ENCODE measurements around the gene CELA3B.
A peak's percentile ranks its signal among the peaks of the same experiment; 100 is the strongest.
"Not testable (repeated sequence)": the region's sequence is repeated elsewhere in the genome, so short reads cannot be mapped to it uniquely, and the experiment has no call there.

Gene CELA3B

DNA sequence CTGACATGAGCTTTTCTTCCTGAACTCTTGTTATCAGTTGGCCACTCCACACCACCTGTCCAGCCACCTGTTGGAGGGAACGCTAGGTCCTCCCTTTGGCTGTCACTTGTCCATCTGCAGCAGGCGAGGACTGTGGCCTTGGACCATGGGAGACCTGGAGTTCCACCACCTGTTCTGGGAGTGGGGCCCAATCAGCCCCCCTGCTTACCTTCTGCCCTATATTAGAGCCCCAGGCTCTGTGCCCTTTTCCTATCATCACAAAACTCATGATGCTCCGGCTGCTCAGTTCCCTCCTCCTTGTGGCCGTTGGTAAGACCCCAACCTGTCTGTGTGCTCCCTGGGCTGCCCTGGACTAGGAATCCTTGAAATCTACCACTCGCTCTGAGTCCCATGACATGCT is 24.6 kb downstream of the CELA3B start, which contains the start of gene CELA3A:
Gene CELA3A (plus strand): TSS at position 249 of the 400 bp plus-strand sequence. CDS start 18 bp downstream, at position 267.
- Histone ChIP-seq H3K4me3 (ENCODE audit: low read length) (no peak within 1 kb of the TSS), H3K9ac (ENCODE audit: low read length) (no peak within 1 kb of the TSS), H3K36me3 (ENCODE audit: control insufficient read depth, insufficient read depth, low read length, severe bottlenecking) (no peaks in the 10 kb centered on the region), H3K27me3 (replicated peaks; ENCODE audit: control insufficient read depth, insufficient read depth, low read length) (peaks cover 4% of the 10 kb centered on the region), H3K4me1 (ENCODE audit: control insufficient read depth, insufficient read depth, low read length) (no peaks in the 10 kb centered on the region), H3K9me3 (ENCODE audit: control insufficient read depth, low read length) (no peaks in the 10 kb centered on the region)
- DNase-seq (ENCODE audit: low read depth) = no peak

DNA sequence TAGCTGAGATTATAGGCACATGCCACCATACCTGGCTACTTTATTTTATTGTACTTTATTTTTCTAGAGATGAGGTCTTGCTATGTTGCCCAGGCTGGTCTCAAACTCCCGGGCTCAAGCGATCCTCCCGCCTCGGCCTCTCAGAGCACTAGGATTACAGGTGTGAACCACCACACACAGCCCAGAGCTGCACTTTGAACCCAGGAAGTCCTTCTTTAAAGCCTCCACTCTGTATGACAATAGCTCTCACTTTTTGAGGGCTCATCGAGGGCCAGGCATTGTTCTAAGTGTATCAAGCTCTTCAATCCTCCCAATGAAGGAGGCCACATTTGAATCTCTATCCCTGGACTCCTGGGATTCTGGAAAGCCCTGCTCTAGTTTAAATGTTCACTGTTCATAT is 25.6 kb downstream of the CELA3B start:
- H3K4me3 ChIP-seq (ENCODE audit: low read length); H3K36me3 ChIP-seq (ENCODE audit: control insufficient read depth, insufficient read depth, low read length, severe bottlenecking); DNase-seq (ENCODE audit: low read depth); H3K27me3 ChIP-seq (replicated peaks; ENCODE audit: control insufficient read depth, insufficient read depth, low read length); H3K9ac ChIP-seq (ENCODE audit: low read length); H3K9me3 ChIP-seq (ENCODE audit: control insufficient read depth, low read length); H3K4me1 ChIP-seq (ENCODE audit: control insufficient read depth, insufficient read depth, low read length): not testable (repeated sequence)

DNA sequence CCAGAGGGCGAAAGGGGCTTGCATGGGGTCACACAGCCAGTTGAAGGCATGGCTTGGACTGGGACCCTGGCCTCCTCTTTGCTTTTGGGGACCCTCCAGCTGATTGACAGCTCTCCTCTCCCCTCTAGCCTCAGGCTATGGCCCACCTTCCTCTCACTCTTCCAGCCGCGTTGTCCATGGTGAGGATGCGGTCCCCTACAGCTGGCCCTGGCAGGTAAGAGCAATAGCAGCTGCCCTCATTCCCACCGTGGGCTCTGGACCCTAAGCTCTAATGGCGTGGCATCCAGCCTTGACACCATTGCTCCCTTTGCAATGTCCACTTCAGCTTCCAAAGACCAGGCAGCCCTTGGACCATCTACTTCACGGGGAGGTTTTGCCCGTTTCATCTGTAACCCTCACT is 26.1 kb downstream of the CELA3B start:
- H3K9me3 ChIP-seq (ENCODE audit: control insufficient read depth, low read length); H3K4me3 ChIP-seq (ENCODE audit: low read length); H3K27me3 ChIP-seq (replicated peaks; ENCODE audit: control insufficient read depth, insufficient read depth, low read length); H3K4me1 ChIP-seq (ENCODE audit: control insufficient read depth, insufficient read depth, low read length); H3K36me3 ChIP-seq (ENCODE audit: control insufficient read depth, insufficient read depth, low read length, severe bottlenecking); DNase-seq (ENCODE audit: low read depth); H3K9ac ChIP-seq (ENCODE audit: low read length): not testable (repeated sequence)

DNA sequence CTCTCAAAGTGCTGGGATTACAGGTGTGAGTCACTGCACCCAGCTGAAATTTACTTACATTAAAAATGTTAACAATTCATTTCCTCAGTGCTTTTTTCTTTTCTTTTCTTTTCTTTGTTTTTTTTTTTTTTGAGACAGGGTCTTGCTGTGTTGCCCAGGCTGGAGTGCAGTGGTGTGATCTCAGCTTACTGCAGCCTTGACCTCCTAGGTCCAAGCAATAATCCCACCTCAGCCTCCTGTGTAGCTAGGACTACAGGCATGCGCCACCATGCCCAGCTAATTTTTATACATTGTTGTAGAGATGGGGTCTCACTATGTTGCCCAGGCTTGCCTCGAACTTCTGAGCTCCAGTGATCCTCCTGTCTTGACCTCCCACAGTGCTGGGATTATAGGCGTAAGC is 27.1 kb downstream of the CELA3B start:
- not testable (repeated sequence) for H3K36me3 ChIP-seq (ENCODE audit: control insufficient read depth, insufficient read depth, low read length, severe bottlenecking); H3K4me1 ChIP-seq (ENCODE audit: control insufficient read depth, insufficient read depth, low read length); H3K9me3 ChIP-seq (ENCODE audit: control insufficient read depth, low read length); DNase-seq (ENCODE audit: low read depth); H3K4me3 ChIP-seq (ENCODE audit: low read length); H3K27me3 ChIP-seq (replicated peaks; ENCODE audit: control insufficient read depth, insufficient read depth, low read length); H3K9ac ChIP-seq (ENCODE audit: low read length)

DNA sequence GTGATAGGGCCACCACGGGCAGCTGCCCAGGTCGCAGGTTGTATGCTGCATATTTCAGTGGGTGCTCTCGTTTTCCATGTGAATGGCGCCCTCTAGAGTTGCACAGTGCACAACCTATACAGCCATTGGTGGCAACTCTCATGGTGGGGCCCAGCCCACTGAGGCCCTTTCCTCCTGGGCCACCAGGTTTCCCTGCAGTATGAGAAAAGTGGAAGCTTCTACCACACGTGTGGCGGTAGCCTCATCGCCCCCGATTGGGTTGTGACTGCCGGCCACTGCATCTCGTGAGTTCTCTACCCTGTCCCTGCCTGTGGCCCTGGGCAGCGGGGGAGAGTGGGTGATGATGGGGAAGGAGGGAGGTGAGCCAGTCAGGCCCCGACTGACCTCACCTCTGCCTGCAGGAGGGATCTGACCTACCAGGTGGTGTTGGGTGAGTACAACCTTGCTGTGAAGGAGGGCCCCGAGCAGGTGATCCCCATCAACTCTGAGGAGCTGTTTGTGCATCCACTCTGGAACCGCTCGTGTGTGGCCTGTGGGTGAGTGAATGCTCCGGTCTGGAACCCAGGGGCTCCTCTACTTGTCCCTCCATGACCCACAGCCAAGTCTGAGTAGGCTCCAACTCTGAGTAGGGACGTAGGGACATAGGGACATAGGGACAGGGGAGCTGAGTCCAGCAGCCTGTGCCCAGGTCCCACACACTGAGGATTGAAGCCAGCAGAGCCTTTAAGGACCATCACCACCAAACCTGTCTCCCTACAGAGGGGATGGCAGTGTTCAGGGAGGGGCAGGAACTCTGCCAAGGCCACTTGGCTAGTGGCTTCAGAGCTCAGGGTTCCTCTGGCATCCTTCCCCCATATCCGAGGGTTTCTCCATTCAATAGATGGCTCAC is 28.7 kb downstream of the CELA3B start:
- H3K9me3 ChIP-seq (ENCODE audit: control insufficient read depth, low read length); H3K9ac ChIP-seq (ENCODE audit: low read length); H3K36me3 ChIP-seq (ENCODE audit: control insufficient read depth, insufficient read depth, low read length, severe bottlenecking); H3K27me3 ChIP-seq (replicated peaks; ENCODE audit: control insufficient read depth, insufficient read depth, low read length); H3K4me3 ChIP-seq (ENCODE audit: low read length); H3K4me1 ChIP-seq (ENCODE audit: control insufficient read depth, insufficient read depth, low read length): not testable (repeated sequence)
- DNase-seq (ENCODE audit: low read depth) = peak; percentile 46

DNA sequence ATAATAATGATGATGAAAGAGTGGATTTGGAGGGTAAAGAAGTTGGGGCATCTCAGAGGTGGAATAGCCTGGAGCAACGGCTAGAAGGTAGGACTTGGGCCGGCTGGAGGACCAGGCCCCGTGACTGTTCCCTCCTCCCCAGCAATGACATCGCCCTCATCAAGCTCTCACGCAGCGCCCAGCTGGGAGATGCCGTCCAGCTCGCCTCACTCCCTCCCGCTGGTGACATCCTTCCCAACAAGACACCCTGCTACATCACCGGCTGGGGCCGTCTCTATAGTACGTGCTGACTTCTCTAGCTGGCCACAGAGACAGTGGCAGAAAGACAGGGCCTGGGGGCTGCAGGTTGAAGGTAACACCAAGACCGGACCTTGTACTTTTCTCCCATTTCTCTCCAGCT is 29.9 kb downstream of the CELA3B start:
- H3K9ac ChIP-seq (ENCODE audit: low read length); H3K9me3 ChIP-seq (ENCODE audit: control insufficient read depth, low read length); DNase-seq (ENCODE audit: low read depth); H3K4me1 ChIP-seq (ENCODE audit: control insufficient read depth, insufficient read depth, low read length); H3K36me3 ChIP-seq (ENCODE audit: control insufficient read depth, insufficient read depth, low read length, severe bottlenecking); H3K4me3 ChIP-seq (ENCODE audit: low read length); H3K27me3 ChIP-seq (replicated peaks; ENCODE audit: control insufficient read depth, insufficient read depth, low read length): not testable (repeated sequence)

DNA sequence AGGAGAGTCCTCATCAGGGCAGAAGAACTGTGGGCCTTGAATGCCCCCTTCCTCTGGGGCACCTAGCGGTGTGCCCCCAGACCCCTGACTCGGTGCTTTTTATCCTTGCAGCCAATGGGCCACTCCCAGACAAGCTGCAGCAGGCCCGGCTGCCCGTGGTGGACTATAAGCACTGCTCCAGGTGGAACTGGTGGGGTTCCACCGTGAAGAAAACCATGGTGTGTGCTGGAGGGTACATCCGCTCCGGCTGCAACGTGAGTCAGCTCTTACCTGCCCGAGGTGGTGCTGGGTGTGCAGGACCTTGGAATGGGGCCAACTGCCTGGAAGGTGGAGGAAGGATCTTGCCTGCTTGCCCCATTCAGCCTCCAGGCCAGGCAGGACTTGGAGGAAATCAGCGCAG is 30.4 kb downstream of the CELA3B start:
- not testable (repeated sequence) for H3K9me3 ChIP-seq (ENCODE audit: control insufficient read depth, low read length); H3K9ac ChIP-seq (ENCODE audit: low read length); DNase-seq (ENCODE audit: low read depth); H3K27me3 ChIP-seq (replicated peaks; ENCODE audit: control insufficient read depth, insufficient read depth, low read length); H3K36me3 ChIP-seq (ENCODE audit: control insufficient read depth, insufficient read depth, low read length, severe bottlenecking); H3K4me1 ChIP-seq (ENCODE audit: control insufficient read depth, insufficient read depth, low read length); H3K4me3 ChIP-seq (ENCODE audit: low read length)

DNA sequence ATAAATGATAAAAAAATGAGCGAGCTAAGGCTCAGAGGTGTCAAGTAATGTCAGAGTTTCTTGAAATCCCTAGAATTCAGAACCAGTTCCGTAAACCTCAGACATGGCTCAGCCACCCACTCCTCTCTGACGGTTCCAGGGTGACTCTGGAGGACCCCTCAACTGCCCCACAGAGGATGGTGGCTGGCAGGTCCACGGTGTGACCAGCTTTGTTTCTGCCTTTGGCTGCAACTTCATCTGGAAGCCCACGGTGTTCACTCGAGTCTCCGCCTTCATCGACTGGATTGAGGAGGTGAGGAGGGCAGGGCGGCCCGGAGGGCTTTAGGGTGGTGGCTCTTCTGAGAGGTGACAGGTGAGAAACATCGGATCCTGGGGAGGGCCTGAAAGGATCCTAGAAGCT is 32.7 kb downstream of the CELA3B start:
- H3K4me1 ChIP-seq (ENCODE audit: control insufficient read depth, insufficient read depth, low read length); H3K36me3 ChIP-seq (ENCODE audit: control insufficient read depth, insufficient read depth, low read length, severe bottlenecking); H3K27me3 ChIP-seq (replicated peaks; ENCODE audit: control insufficient read depth, insufficient read depth, low read length); H3K4me3 ChIP-seq (ENCODE audit: low read length); H3K9me3 ChIP-seq (ENCODE audit: control insufficient read depth, low read length); H3K9ac ChIP-seq (ENCODE audit: low read length); DNase-seq (ENCODE audit: low read depth): not testable (repeated sequence)

DNA sequence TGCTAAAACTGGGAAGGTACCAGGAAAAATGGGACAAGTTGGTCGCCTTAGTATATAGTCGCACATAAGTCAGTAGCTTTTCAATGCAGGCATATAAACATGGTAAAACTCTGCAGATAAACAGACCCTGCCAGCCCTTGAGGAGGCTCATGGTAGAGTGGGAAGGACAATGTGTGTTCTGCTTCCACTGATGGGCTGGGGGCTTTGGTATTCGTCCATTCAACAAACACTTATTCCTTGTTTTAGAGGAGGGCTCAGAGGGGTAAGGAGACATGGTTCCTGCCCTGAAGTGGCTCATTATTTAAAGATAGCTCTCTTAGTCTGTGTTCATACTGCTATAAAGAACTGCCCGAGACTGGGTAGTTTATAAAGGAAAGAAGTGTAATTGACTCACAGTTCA is 35.9 kb downstream of the CELA3B start:
- DNase-seq (ENCODE audit: low read depth); H3K27me3 ChIP-seq (replicated peaks; ENCODE audit: control insufficient read depth, insufficient read depth, low read length); H3K36me3 ChIP-seq (ENCODE audit: control insufficient read depth, insufficient read depth, low read length, severe bottlenecking); H3K4me3 ChIP-seq (ENCODE audit: low read length); H3K4me1 ChIP-seq (ENCODE audit: control insufficient read depth, insufficient read depth, low read length); H3K9me3 ChIP-seq (ENCODE audit: control insufficient read depth, low read length); H3K9ac ChIP-seq (ENCODE audit: low read length): not testable (repeated sequence)

DNA sequence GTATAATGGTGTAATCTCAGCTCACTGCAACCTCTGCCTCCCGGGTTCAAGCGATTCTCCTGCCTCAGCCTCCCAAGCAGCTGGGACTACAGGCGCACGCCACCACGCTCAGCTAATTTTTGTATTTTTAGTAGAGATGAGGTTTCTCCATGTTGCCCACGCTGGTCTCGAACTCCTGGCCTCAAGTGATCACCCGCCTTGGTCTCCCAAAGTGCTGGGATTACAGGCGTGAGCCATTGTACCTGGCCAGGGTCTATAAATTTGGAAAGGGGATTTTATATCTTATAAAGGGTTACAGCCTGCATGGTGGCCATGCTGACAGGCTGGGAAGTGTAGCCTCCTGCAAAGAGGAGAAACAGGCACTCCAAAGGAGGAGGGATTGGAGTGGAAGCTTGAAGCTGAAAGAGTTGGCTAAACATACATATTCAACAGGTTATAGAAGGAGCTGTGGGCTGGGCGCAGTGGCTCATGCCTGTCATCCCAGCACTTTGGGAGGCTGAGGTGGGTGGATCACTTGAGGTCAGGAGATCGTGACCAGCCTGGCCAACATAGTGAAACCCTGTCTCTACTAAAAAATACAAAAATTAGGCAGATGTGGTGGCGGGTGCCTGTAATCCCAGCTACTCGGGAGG is 37.9 kb downstream of the CELA3B start:
- H3K36me3 ChIP-seq (ENCODE audit: control insufficient read depth, insufficient read depth, low read length, severe bottlenecking); H3K9me3 ChIP-seq (ENCODE audit: control insufficient read depth, low read length); H3K9ac ChIP-seq (ENCODE audit: low read length); H3K27me3 ChIP-seq (replicated peaks; ENCODE audit: control insufficient read depth, insufficient read depth, low read length); DNase-seq (ENCODE audit: low read depth); H3K4me3 ChIP-seq (ENCODE audit: low read length): not testable (repeated sequence)
- H3K4me1 ChIP-seq (ENCODE audit: control insufficient read depth, insufficient read depth, low read length) = peaks cover 13% of the 10 kb centered on the region

DNA sequence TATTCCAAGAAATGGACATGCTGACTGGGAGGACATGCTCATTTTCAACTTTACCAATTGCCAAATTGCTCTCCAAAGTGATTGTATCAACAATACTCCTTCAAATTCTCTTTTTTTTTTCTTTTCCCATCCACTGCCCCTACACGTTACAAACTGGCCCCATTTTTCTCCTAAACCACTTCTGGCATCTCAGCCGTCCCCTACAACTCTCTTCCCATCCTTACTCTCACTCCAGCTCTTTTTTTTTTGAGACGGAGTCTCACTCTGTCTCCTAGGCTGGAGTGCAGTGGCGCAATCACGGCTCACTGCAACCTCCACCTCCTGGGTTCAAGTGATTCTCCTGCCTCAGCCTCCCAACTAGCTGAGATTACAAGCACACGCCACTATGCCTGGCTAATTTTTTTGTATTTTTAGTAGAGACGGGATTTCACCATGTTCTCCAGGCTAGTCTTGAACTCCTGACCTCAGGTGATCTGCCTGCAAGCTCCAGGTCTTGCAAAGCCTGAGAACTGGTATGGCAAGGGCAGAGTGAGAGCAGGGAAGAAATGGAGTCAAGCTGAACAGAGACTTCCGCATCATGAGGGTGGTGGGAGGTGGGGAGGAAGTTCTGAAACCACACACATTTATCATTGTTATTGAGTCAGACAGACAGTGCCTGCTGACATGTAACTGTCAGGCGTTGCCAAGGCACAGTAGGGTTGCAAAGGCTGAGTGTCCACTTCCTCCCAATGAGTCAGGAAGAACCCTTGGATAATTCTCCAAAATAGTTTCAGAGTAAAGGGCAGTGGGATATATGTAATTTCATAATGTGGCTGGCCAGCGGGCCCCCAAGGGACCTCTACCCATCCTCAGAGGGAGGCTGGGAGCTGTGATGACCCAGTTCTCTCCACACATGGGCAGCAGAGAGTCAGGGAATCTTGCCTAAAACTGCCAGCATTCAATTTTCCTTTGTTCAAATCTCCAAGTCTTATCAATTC is 42.0 kb downstream of the CELA3B start:
- peak overlapping the region; percentile 29 for H3K4me3 ChIP-seq (ENCODE audit: low read length)
- peaks cover 19% of the 10 kb centered on the region for H3K4me1 ChIP-seq (ENCODE audit: control insufficient read depth, insufficient read depth, low read length)
- H3K27me3 ChIP-seq (replicated peaks; ENCODE audit: control insufficient read depth, insufficient read depth, low read length) = no peaks in the 10 kb centered on the region
- peak overlapping the region; percentile 68 for H3K9ac ChIP-seq (ENCODE audit: low read length)
- H3K9me3 ChIP-seq (ENCODE audit: control insufficient read depth, low read length) = no peaks in the 10 kb centered on the region
- no peaks in the 10 kb centered on the region for H3K36me3 ChIP-seq (ENCODE audit: control insufficient read depth, insufficient read depth, low read length, severe bottlenecking)
- DNase-seq (ENCODE audit: low read depth) = peak; percentile 36

All from adipocyte (in vitro differentiated cells).